Common myeloid progenitor, CD34-positive (primary cell): ENCODE data around the gene TANC2.
"Not testable (repeated sequence)": the region's sequence is repeated elsewhere in the genome, so short reads cannot be mapped to it uniquely, and the experiment has no call there.

ENCODE experiments used
- CTCF ChIA-PET: fragments of 350-600 bp; sonication (Branson Sonifier 250); formaldehyde crosslinking; loops from one replicate; lab custom pipeline; 2021; ENCODE audit warnings: antibody characterized with exemption; lab: Charles Lee
- POLR2A ChIA-PET: fragments of 350-600 bp; sonication (Branson Sonifier 250); formaldehyde crosslinking; loops from one replicate; lab custom pipeline; 2021; ENCODE audit warnings: antibody characterized with exemption; lab: Charles Lee
- DNase-seq, 3 donors: peaks; one replicate each; pipeline versions ENCODE4 v3.0.0 to v3.0.0-alpha.2; 2013
- H3K27ac ChIP-seq, 2 experiments: 1 replicate in 1 of 2; 2 replicates in 1 of 2; pipeline ENCODE4 v1.7.0; 2013; ENCODE audit warnings: inconsistent platforms in 2 of 2, low read length in 2 of 2, mild to moderate bottlenecking in 2 of 2, low read depth in 1 of 2, moderate library complexity in 1 of 2; ENCODE audit not compliant: severe bottlenecking in 2 of 2, insufficient read depth in 1 of 2, poor library complexity in 1 of 2
- H3K27me3 ChIP-seq, 5 experiments: replicated peaks in 2 of 5; 1 replicate in 3 of 5; 2 replicates in 2 of 5; pipeline versions ENCODE4 v1.6.1 to v1.7.0; 2013; ENCODE audit warnings: low read length in 4 of 5, mild to moderate bottlenecking in 2 of 5, moderate library complexity in 2 of 5, inconsistent platforms in 1 of 5; ENCODE audit not compliant: insufficient read depth in 5 of 5, control insufficient read depth in 4 of 5
- H3K36me3 ChIP-seq, 4 experiments: 1 replicate in 2 of 4; 2 replicates in 2 of 4; pipeline versions ENCODE4 v1.6.1 to v1.7.0; 2013; ENCODE audit warnings: low read length in 3 of 4, control low read depth in 1 of 4, mild to moderate bottlenecking in 1 of 4; ENCODE audit not compliant: control insufficient read depth in 4 of 4, insufficient read depth in 4 of 4
- H3K4me1 ChIP-seq, 4 experiments: 1 replicate in 3 of 4; 2 replicates in 1 of 4; pipeline versions ENCODE4 v1.6.1 to v1.7.1; 2013; ENCODE audit warnings: low read length in 3 of 4, mild to moderate bottlenecking in 3 of 4, control low read depth in 1 of 4, inconsistent platforms in 1 of 4, moderate library complexity in 1 of 4; ENCODE audit not compliant: control insufficient read depth in 4 of 4, insufficient read depth in 4 of 4; ENCODE audit errors: control extremely low read depth in 1 of 4
- H3K4me3 ChIP-seq, 7 experiments: 1 replicate in 4 of 7; 2 replicates in 3 of 7; pipeline versions ENCODE4 v1.5.1 to v1.7.0; 2013; ENCODE audit warnings: mild to moderate bottlenecking in 7 of 7, low read length in 6 of 7, moderate library complexity in 6 of 7, inconsistent platforms in 2 of 7, low read depth in 2 of 7, control low read depth in 1 of 7; ENCODE audit not compliant: insufficient read depth in 4 of 7, control insufficient read depth in 1 of 7; ENCODE audit errors: extremely low read depth in 1 of 7
- H3K9me3 ChIP-seq, 5 experiments: 1 replicate in 4 of 5; 2 replicates in 1 of 5; pipeline versions ENCODE4 v1.6.1 to v1.7.1; 2013; ENCODE audit warnings: low read length in 4 of 5, mild to moderate bottlenecking in 2 of 5, inconsistent platforms in 1 of 5, low read depth in 1 of 5, moderate library complexity in 1 of 5; ENCODE audit not compliant: control insufficient read depth in 4 of 5, insufficient read depth in 2 of 5; ENCODE audit errors: control extremely low read depth in 1 of 5
- WGBS: methylation state at CpG from one replicate; pipeline ENCODE4 v1.1.5; 2013; ENCODE audit not compliant: insufficient coverage; 5-methylcytosine and 5-hydroxymethylcytosine counted together

The TANC2 gene

GRCh38 chr17:62971853-62972252, 5.8 kb downstream of the TANC2 start:
- ChIA-PET CTCF (interaction anchor here (1.0 to 2.3 kb wide), 5 partner anchors 8 to 300 kb away, joined by 3 to 9 read pairs (median 4); no protein-coding TSS in a partner anchor), POLR2A (no interaction called here)
- no peak overlapping the region for H3K4me3 ChIP-seq
- no peaks in the 10 kb centered on the region for H3K27me3 ChIP-seq
- H3K4me1 ChIP-seq = peaks cover 10 to 16% (median 14%) of the 10 kb centered on the region in 4 experiments
- H3K9me3 ChIP-seq = peaks cover 0 to 4% (median 2%) of the 10 kb centered on the region in 5 experiments
- WGBS = 90% methylated on average over 3 of the region's 4 CpGs
- no peak for DNase-seq
- H3K36me3 ChIP-seq = no peaks in the 10 kb centered on the region
- no peak overlapping the region for H3K27ac ChIP-seq

GRCh38 chr17:62974788-62975187, 8.8 kb downstream of the TANC2 start:
- no peaks in the 10 kb centered on the region for H3K36me3 ChIP-seq
- ChIA-PET CTCF (no interaction called here), POLR2A (no interaction called here)
- H3K4me1 ChIP-seq = no peaks in the 10 kb centered on the region
- H3K4me3 ChIP-seq = no peak overlapping the region
- no peak for DNase-seq
- H3K9me3 ChIP-seq = peaks cover 0 to 6% (median 3%) of the 10 kb centered on the region in 5 experiments
- 100% methylated on average over 2 of the region's 4 CpGs for WGBS
- H3K27ac ChIP-seq = no peak overlapping the region
- no peaks in the 10 kb centered on the region for H3K27me3 ChIP-seq

- ChIA-PET CTCF (no interaction called here), POLR2A (no interaction called here)
- no CpG with 5 or more reads among the region's 2 CpGs for WGBS
- no peak for DNase-seq
- Histone ChIP-seq H3K36me3 (no peaks in the 10 kb centered on the region), H3K27me3 (no peaks in the 10 kb centered on the region), H3K4me3 (no peak overlapping the region), H3K9me3 (peaks cover 0 to 6% (median 3%) of the 10 kb centered on the region in 5 experiments), H3K27ac (no peak overlapping the region), H3K4me1 (no peaks in the 10 kb centered on the region)
Observed at GRCh38 chr17:62975206-62975605, 9.2 kb downstream of the TANC2 start.

- POLR2A ChIA-PET, H3K4me3 ChIP-seq, DNase-seq, CTCF ChIA-PET, H3K36me3 ChIP-seq, H3K27ac ChIP-seq, H3K27me3 ChIP-seq, H3K9me3 ChIP-seq: not testable (repeated sequence)
- 93% methylated on average over 7 of the region's 9 CpGs for WGBS
- H3K4me1 ChIP-seq = peaks cover 0 to 11% (median 5%) of the 10 kb centered on the region in 4 experiments
Observed at GRCh38 chr17:62976643-62977231, 10.7 kb downstream of the TANC2 start.

- no peak for DNase-seq
- CTCF ChIA-PET = interaction anchor here (1.0 kb wide), 1 partner anchor 10 kb away, joined by 3 read pairs; no protein-coding TSS in a partner anchor
- Histone ChIP-seq H3K9me3 (peaks cover 2 to 33% (median 6%) of the 10 kb centered on the region in 5 experiments), H3K36me3 (no peaks in the 10 kb centered on the region), H3K4me1 (peaks cover 0 to 11% (median 5%) of the 10 kb centered on the region in 4 experiments), H3K4me3 (no peak overlapping the region), H3K27ac (no peak overlapping the region), H3K27me3 (no peaks in the 10 kb centered on the region)
- POLR2A ChIA-PET = no interaction called here
- 91% methylated on average over 3 of the region's 3 CpGs for WGBS
Observed at GRCh38 chr17:62980842-62981241, 14.8 kb downstream of the TANC2 start.

GRCh38 chr17:62981933-62982332, 15.9 kb downstream of the TANC2 start:
- ChIA-PET CTCF (interaction anchor here (1.0 kb wide), 2 partner anchors 9 to 10 kb away, joined by 3 to 4 read pairs; no protein-coding TSS in a partner anchor), POLR2A (no interaction called here)
- Histone ChIP-seq H3K27me3 (no peaks in the 10 kb centered on the region), H3K9me3 (peaks cover 1 to 31% (median 5%) of the 10 kb centered on the region in 5 experiments), H3K4me1 (peaks cover 0 to 11% (median 5%) of the 10 kb centered on the region in 4 experiments), H3K27ac (no peak overlapping the region), H3K4me3 (no peak overlapping the region), H3K36me3 (no peaks in the 10 kb centered on the region)
- no peak for DNase-seq
- 97% methylated on average over 2 of the region's 2 CpGs for WGBS

GRCh38 chr17:62984801-62985200, 18.8 kb downstream of the TANC2 start:
- peaks cover 0 to 11% (median 5%) of the 10 kb centered on the region in 4 experiments for H3K4me1 ChIP-seq
- H3K27me3 ChIP-seq = no peaks in the 10 kb centered on the region
- no peak for DNase-seq
- H3K4me3 ChIP-seq = no peak overlapping the region
- peaks cover 0 to 31% (median 5%) of the 10 kb centered on the region in 5 experiments for H3K9me3 ChIP-seq
- H3K27ac ChIP-seq = no peak overlapping the region
- ChIA-PET POLR2A (no interaction called here), CTCF (no interaction called here)
- no CpG with 5 or more reads among the region's 1 CpG for WGBS
- H3K36me3 ChIP-seq = no peaks in the 10 kb centered on the region
